Femur (tissue), 1 donor: ENCODE results near the gene ITGA11.
A peak's percentile ranks its signal among the peaks of the same experiment; 100 is the strongest.

ENCODE experiments used
- DNase-seq: peaks from one replicate; pipeline ENCODE4 v3.0.0-alpha.2; 2017

ITGA11 gene

GRCh38 chr15:68389041-68389930 is 42.7 kb downstream of the ITGA11 start:
- no peak for DNase-seq

- DNase-seq, result peak; percentile 32
Observed at GRCh38 chr15:68387381-68388143, 44.4 kb downstream of the ITGA11 start.

- DNase-seq, result peak; percentile 5
Observed at GRCh38 chr15:68386587-68387288, 45.2 kb downstream of the ITGA11 start.

- peak; percentile 6 for DNase-seq
Observed at GRCh38 chr15:68385671-68386586, 46.0 kb downstream of the ITGA11 start.

GRCh38 chr15:68385240-68385561 is 46.8 kb downstream of the ITGA11 start:
- peak; percentile 15 for DNase-seq

- DNase-seq, result peak; percentile 71
Observed at GRCh38 chr15:68384451-68385239, 47.3 kb downstream of the ITGA11 start.

GRCh38 chr15:68383161-68384074 is 48.5 kb downstream of the ITGA11 start:
- DNase-seq, result peak; percentile 31

- DNase-seq, result no peak
Observed at GRCh38 chr15:68382286-68383007, 49.5 kb downstream of the ITGA11 start.

GRCh38 chr15:68380456-68380855 is 51.5 kb downstream of the ITGA11 start:
- DNase-seq, result no peak

GRCh38 chr15:68379759-68380290 is 52.1 kb downstream of the ITGA11 start:
- peak; percentile 29 for DNase-seq

GRCh38 chr15:68379058-68379758 is 52.8 kb downstream of the ITGA11 start:
- peak; percentile 17 for DNase-seq

GRCh38 chr15:68378595-68378994 is 53.4 kb downstream of the ITGA11 start:
- no peak for DNase-seq

- DNase-seq, result no peak
Observed at GRCh38 chr15:68377766-68378165, 54.2 kb downstream of the ITGA11 start.

- no peak for DNase-seq
Observed at GRCh38 chr15:68376447-68377060, 55.4 kb downstream of the ITGA11 start.

- no peak for DNase-seq
Observed at GRCh38 chr15:68375716-68376220, 56.2 kb downstream of the ITGA11 start.

GRCh38 chr15:68375191-68375631 is 56.8 kb downstream of the ITGA11 start:
- peak; percentile 18 for DNase-seq

GRCh38 chr15:68374168-68374745 is 57.7 kb downstream of the ITGA11 start:
- no peak for DNase-seq
